Stimulated activated CD8-positive, alpha-beta memory T cell treated with anti-CD3 and anti-CD28 coated beads, Interleukin-4, amount 100 ng/mL, for 24 hours (primary cell): ENCODE measurements around the gene ZNF227.
"Not testable (repeated sequence)": the region's sequence is repeated elsewhere in the genome, so short reads cannot be mapped to it uniquely, and the experiment has no call there.

ENCODE experiments used
- DNase-seq: peaks from one replicate; pipeline ENCODE4 v3.0.0-alpha.2; 2020; ENCODE audit warnings: low read depth

ZNF227 gene

GRCh38 chr19:44212250-44212865 lies at the start of gene ZNF227:
TSS of gene ZNF227 (plus strand) at chr19:44212532. CDS start at chr19:44217793, 5,261 bp downstream.
- peak; percentile 69 for DNase-seq

DNA sequence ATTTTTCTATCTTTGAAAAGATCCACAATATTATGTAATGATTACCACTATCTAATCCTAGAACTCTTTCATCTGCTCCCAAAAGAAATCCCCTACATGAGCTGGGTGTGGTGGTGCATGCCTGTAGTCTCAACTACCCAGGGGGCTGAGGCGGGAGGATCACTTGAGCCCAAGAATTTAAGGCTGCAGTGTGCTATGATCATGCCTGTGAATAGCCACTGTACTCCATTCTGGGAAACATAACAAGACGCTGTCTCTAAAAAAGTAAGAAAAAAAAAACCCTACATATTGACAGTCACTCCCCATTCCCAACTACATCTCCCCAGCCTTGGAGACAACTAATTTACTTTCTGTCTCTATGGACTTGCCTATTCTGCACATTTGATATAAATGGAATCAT lies 48.5 kb upstream of the ZNF227 start:
- DNase-seq, result no peak

DNA sequence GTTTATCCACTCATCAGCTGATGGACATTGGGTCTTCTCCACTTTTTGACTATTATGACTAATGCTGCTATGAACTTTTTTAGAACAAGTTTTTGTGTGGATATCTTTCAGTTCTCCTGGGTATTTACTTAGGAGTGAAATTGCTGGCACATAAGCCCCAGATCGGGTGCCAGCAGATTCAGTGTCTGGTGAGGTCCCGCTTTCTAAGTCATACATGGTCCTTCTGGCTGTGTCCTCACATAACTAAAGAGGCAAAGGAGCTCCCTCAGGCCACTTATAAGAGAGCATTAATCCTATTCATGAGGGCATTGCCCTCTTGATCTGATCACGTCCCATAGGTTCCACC lies 48.0 kb upstream of the ZNF227 start:
- no peak for DNase-seq

GRCh38 chr19:44164673-44165512 lies 47.4 kb upstream of the ZNF227 start, which contains the start of gene ZNF226:
TSS of gene ZNF226 (plus strand) at chr19:44165100. CDS start at chr19:44170081, 4,981 bp downstream.
- DNase-seq, result peak; percentile 72

DNA sequence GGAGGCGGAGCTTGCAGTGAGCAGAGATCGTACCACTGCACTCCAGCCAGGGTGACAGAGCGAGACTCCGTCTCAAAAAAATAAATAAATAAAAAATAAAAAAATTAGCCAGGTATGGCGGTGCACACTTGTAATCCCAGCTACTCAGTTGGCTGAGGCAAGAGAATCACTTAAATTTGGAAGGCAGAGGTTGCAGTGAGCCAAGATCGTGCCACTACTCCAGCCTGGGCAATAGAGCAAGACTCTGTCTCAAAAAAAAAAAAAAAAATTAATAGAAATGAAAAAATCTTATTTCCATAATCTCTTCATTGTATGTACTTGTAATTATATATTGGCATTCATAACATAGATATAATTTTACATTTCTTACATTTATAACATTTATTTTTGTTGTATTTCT lies 41.7 kb upstream of the ZNF227 start:
- not testable (repeated sequence) for DNase-seq

DNA sequence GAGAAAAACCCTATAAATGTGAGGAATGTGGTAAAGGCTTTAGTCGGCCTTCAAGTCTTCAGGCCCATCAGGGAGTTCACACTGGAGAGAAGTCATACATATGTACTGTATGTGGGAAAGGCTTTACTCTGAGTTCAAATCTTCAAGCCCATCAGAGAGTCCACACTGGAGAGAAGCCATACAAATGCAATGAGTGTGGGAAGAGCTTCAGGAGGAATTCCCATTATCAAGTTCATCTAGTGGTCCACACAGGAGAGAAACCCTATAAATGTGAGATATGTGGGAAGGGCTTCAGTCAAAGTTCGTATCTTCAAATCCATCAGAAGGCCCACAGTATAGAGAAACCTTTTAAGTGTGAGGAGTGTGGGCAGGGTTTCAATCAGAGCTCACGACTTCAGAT lies 35.7 kb upstream of the ZNF227 start:
- no peak for DNase-seq

DNA sequence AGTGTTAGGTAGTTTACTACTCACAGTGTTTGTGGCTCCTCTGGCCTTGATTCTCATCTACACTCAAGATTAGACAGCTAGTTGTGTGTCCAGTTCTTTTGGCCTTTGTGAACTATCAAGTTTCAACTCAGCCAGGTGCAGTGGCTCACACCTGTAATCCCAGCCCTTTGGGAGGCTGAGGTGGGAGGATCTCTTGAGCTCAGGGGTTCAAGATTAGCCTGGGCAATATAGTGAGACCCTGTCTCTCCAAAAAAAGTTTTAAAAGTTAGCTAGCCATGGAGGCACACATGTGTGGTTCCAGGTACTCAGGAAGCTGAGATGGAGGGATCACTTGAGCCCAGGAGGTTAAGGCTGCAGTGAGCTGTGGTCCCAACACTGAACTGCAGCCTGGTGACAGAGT lies 31.4 kb upstream of the ZNF227 start:
- DNase-seq, result no peak

- no peak for DNase-seq
Observed at GRCh38 chr19:44182145-44182544, 30.2 kb upstream of the ZNF227 start.

DNA sequence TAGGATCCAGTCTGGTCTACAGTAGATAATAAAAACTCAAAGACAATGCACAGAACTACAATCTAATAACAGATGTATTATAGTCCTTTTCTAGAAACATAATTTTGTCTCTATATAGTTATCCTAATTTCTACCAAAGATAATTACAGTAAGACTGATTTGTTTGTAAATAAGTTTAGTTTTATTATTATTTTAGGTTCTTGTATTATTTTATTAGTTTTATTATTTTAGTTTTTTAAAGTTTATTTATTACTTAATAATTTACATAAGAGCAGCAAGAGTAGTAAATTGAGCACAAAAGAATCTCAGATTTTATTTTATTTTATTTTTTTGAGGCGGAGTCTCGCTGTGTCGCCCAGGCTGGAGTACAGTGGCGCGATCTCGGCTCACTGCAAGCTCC lies 22.3 kb upstream of the ZNF227 start:
- no peak for DNase-seq

DNA sequence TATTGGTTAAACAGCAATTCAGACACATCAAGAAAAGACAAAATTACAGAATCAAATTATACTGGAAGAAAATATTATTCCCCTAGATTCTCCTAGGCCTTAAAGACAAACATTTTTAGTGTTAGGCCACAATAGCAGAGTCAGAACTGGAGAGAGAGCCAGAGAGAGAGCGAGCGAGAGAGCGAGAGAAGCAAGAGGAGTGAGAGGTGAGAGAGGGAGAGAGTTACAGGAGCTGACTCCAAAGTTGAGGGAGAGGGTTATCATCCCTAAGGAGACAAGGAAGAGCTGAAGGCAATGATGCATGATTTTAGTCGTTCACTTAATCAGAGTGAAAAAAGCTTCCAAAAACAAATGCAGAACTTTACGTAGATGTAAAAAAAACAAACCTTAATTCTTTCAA lies 20.2 kb upstream of the ZNF227 start:
- DNase-seq, result no peak

GRCh38 chr19:44196772-44197171 lies 15.6 kb upstream of the ZNF227 start:
- DNase-seq, result no peak

GRCh38 chr19:44202470-44202869 lies 9.9 kb upstream of the ZNF227 start:
- DNase-seq, result no peak

- DNase-seq, result no peak
Observed at GRCh38 chr19:44202974-44203373, 9.4 kb upstream of the ZNF227 start.

GRCh38 chr19:44203877-44204276 lies 8.5 kb upstream of the ZNF227 start:
- not testable (repeated sequence) for DNase-seq

DNA sequence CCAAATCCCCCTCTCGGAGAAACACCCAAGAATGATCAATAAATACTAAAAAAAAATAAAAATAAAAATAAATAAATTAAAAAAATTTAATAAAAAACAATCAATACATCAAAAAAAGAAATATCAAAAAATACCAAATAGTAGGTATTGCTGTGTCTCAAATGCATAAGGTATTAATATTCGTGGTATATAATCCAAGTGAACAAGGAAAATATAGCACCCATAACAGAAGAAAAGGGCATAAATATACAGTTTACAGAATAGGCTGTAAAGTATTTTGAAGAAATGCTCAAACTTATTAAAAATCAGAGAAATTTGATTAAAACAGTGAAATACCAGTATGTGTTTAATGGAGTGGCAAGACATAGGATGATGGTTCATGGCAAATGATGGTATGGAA lies 7.6 kb upstream of the ZNF227 start:
- DNase-seq, result no peak

- DNase-seq, result peak; percentile 68
Observed at GRCh38 chr19:44207126-44207803, 5.1 kb upstream of the ZNF227 start.

- no peak for DNase-seq
Observed at GRCh38 chr19:44212866-44213346, 574 bp downstream of the ZNF227 start.

- not testable (repeated sequence) for DNase-seq
Observed at GRCh38 chr19:44219926-44220325, 7.6 kb downstream of the ZNF227 start.

DNA sequence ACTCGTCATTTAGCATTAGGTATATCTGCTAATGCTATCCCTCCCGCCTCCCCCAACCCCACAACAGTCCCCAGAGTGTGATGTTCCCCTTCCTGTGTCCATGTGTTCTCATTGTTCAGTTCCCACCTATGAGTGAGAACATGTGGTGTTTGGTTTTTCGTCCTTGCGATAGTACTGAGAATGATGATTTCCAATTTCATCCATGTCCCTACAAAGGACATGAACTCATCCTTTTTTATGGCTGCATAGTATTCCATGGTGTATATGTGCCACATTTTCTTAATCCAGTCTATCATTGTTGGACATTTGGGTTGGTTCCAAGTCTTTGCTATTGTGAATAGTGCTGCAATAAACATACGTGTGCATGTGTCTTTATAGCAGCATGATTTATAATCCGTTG lies 8.4 kb downstream of the ZNF227 start:
- DNase-seq, result not testable (repeated sequence)

DNA sequence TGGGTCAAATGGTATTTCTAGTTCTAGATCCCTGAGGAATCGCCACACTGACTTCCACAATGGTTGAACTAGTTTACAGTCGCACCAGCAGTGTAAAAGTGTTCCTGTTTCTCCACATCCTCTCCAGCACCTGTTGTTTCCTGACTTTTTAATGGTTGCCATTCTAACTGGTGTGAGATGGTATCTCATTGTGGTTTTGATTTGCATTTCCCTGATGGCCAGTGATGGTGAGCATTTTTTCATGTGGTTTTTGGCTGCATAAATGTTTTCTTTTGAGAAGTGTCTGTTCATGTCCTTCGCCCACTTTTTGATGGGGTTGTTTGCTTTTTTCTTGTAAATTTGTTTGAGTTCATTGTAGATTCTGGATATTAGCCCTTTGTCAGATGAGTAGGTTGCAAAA lies 9.0 kb downstream of the ZNF227 start:
- DNase-seq, result not testable (repeated sequence)

- no peak for DNase-seq
Observed at GRCh38 chr19:44228318-44228717, 16.0 kb downstream of the ZNF227 start.

GRCh38 chr19:44232867-44233266 lies 20.5 kb downstream of the ZNF227 start:
- no peak for DNase-seq

DNA sequence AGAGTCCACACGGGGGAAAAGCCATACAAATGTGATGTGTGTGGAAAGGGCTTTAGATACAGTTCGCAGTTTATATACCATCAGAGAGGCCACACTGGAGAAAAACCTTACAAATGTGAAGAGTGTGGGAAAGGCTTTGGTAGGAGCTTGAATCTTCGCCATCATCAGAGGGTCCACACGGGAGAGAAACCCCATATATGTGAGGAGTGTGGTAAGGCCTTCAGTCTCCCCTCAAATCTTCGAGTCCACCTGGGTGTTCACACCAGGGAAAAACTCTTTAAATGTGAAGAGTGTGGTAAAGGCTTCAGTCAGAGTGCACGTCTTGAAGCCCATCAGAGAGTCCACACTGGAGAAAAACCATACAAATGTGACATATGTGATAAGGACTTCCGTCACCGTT lies 24.1 kb downstream of the ZNF227 start:
- DNase-seq, result no peak
